G401.6 (cell line): ENCODE results near the gene CDC42EP2.

Experiments
- FAIRE-seq: peaks from 2 replicates; lab custom pipeline; 2012; peaks lifted over from hg19 to GRCh38; lab: Jason Lieb, UNC

The CDC42EP2 gene

GRCh38 chr11:65314501-65315203, at the start of gene CDC42EP2:
TSS of gene CDC42EP2 (plus strand) at chr11:65314866. CDS start at chr11:65320899, 6,033 bp downstream.
- no peak for FAIRE-seq

- no peak for FAIRE-seq
These were observed 48.5 kb upstream of the CDC42EP2 start for GRCh38 chr11:65266210-65266609.

- peak; percentile 87 for FAIRE-seq
These were observed 39.7 kb upstream of the CDC42EP2 start for GRCh38 chr11:65274735-65275682.

- no peak for FAIRE-seq
These were observed 38.8 kb upstream of the CDC42EP2 start for GRCh38 chr11:65275906-65276305.

GRCh38 chr11:65277631-65278277, 36.9 kb upstream of the CDC42EP2 start:
- FAIRE-seq = no peak

- FAIRE-seq = no peak
These were observed 36.3 kb upstream of the CDC42EP2 start for GRCh38 chr11:65278356-65278755.

GRCh38 chr11:65279279-65279678, 35.4 kb upstream of the CDC42EP2 start:
- no peak for FAIRE-seq

GRCh38 chr11:65279741-65280440, 34.8 kb upstream of the CDC42EP2 start:
- no peak for FAIRE-seq

GRCh38 chr11:65280646-65281045, 34.0 kb upstream of the CDC42EP2 start:
- no peak for FAIRE-seq

GRCh38 chr11:65286686-65287085, 28.0 kb upstream of the CDC42EP2 start:
- no peak for FAIRE-seq

- no peak for FAIRE-seq
These were observed 27.1 kb upstream of the CDC42EP2 start for GRCh38 chr11:65287601-65288000.

- no peak for FAIRE-seq
These were observed 25.7 kb upstream of the CDC42EP2 start for GRCh38 chr11:65288706-65289536.

- no peak for FAIRE-seq
These were observed 24.1 kb upstream of the CDC42EP2 start for GRCh38 chr11:65290448-65291165.

GRCh38 chr11:65291613-65292012, 23.1 kb upstream of the CDC42EP2 start:
- no peak for FAIRE-seq

- FAIRE-seq = no peak
These were observed 21.8 kb upstream of the CDC42EP2 start for GRCh38 chr11:65292890-65293289.

GRCh38 chr11:65293909-65294381, 20.7 kb upstream of the CDC42EP2 start:
- FAIRE-seq = no peak

- no peak for FAIRE-seq
These were observed 19.7 kb upstream of the CDC42EP2 start for GRCh38 chr11:65295001-65295400.

GRCh38 chr11:65295571-65296341, 18.9 kb upstream of the CDC42EP2 start:
- no peak for FAIRE-seq

- FAIRE-seq = no peak
These were observed 17.5 kb upstream of the CDC42EP2 start for GRCh38 chr11:65297026-65297672.
